OCI-LY1 (cell line): ENCODE data around the gene CARS2.

Experiments used
- CTCF ChIP-seq: fragments of 200-600 bp; sonication (generic), shearing (Covaris generic); IDR thresholded peaks from 2 replicates; pipeline ENCODE4 v1.5.1; 2017; ENCODE audit warnings: mild to moderate bottlenecking, antibody characterized with exemption, low read length, moderate library complexity, mixed read lengths
- EZH2 ChIP-seq: fragments of 200-600 bp; sonication (generic), shearing (Covaris generic); IDR thresholded peaks from 2 replicates; pipeline ENCODE4 v1.8.0; 2017; ENCODE audit warnings: borderline replicate concordance, mixed run types, mild to moderate bottlenecking, antibody characterized with exemption, low read length, moderate library complexity, mixed read lengths

- TF ChIP-seq CTCF = no peak
- no peak for TF ChIP-seq EZH2
Measured at GRCh38 chr13:110643768-110644421, 62.0 kb downstream of the CARS2 start.
